A549 (cell line): ENCODE data around the gene MZT2A.
"Not testable (repeated sequence)": the region's sequence is repeated elsewhere in the genome, so short reads cannot be mapped to it uniquely, and the experiment has no call there.

Experiments
- MAZ ChIP-seq: fragments of 150-350 bp; IDR thresholded peaks from 2 replicates; pipeline ENCODE4 v1.6.1; 2014; ENCODE audit warnings: antibody characterized with exemption, low read depth, low read length, borderline replicate concordance
- NFE2L2 ChIP-seq: fragments of 150-350 bp; conservative IDR thresholded peaks from 2 replicates; pipeline ENCODE4 v1.6.1; 2014; ENCODE audit warnings: low read length
- POLR2A ChIP-seq: IDR thresholded peaks from 2 replicates; pipeline ENCODE4 v1.6.1; 2012; ENCODE audit warnings: mild to moderate bottlenecking, low read length
- POLR2AphosphoS2 ChIP-seq: conservative IDR thresholded peaks from 2 replicates; pipeline ENCODE4 v1.6.1; 2012; ENCODE audit warnings: low read length, improper control_type of control experiment, inconsistent platforms
- SMC3 ChIP-seq: fragments of >200 bp; sonication (Bioruptor Twin); formaldehyde crosslinking; IDR thresholded peaks from 3 replicates; pipeline ENCODE4 v1.6.1; 2018; ENCODE audit warnings: inconsistent platforms
- SREBF2 ChIP-seq: fragments of 450-650 bp; IDR thresholded peaks from 2 replicates; pipeline ENCODE4 v1.6.1; 2014; ENCODE audit warnings: mild to moderate bottlenecking, moderate library complexity
- TP53 ChIP-seq: fragments of 250-450 bp; sonication (Bioruptor Pico); IDR thresholded peaks from 2 replicates; pipeline ENCODE4 v1.5.0; 2021; ENCODE audit warnings: mild to moderate bottlenecking, moderate library complexity
- USF2 ChIP-seq: fragments of 450-650 bp; IDR thresholded peaks from 2 replicates; pipeline ENCODE4 v1.6.1; 2014; ENCODE audit warnings: antibody characterized with exemption
- TF ChIP-seq, protein P1 (sequence below): fragments of >200 bp; sonication (Bioruptor Twin); formaldehyde crosslinking; IDR thresholded peaks from 3 replicates; pipeline ENCODE4 v1.5.1; 2016
- TF ChIP-seq, protein P2 (sequence below): fragments of 250-450 bp; sonication (Bioruptor Pico); IDR thresholded peaks from 2 replicates; pipeline ENCODE4 v1.5.0; 2020; ENCODE audit warnings: low read depth, mild to moderate bottlenecking, moderate library complexity

- TF ChIP-seq, protein P1, sequence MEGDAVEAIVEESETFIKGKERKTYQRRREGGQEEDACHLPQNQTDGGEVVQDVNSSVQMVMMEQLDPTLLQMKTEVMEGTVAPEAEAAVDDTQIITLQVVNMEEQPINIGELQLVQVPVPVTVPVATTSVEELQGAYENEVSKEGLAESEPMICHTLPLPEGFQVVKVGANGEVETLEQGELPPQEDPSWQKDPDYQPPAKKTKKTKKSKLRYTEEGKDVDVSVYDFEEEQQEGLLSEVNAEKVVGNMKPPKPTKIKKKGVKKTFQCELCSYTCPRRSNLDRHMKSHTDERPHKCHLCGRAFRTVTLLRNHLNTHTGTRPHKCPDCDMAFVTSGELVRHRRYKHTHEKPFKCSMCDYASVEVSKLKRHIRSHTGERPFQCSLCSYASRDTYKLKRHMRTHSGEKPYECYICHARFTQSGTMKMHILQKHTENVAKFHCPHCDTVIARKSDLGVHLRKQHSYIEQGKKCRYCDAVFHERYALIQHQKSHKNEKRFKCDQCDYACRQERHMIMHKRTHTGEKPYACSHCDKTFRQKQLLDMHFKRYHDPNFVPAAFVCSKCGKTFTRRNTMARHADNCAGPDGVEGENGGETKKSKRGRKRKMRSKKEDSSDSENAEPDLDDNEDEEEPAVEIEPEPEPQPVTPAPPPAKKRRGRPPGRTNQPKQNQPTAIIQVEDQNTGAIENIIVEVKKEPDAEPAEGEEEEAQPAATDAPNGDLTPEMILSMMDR: not testable (repeated sequence)
- TF ChIP-seq POLR2A; SREBF2; MAZ; USF2; NFE2L2; SMC3; TP53 (CRISPR knock-in tag); POLR2AphosphoS2: not testable (repeated sequence)
- TF ChIP-seq, protein P2, sequence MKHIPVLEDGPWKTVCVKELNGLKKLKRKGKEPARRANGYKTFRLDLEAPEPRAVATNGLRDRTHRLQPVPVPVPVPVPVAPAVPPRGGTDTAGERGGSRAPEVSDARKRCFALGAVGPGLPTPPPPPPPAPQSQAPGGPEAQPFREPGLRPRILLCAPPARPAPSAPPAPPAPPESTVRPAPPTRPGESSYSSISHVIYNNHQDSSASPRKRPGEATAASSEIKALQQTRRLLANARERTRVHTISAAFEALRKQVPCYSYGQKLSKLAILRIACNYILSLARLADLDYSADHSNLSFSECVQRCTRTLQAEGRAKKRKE (CRISPR knock-in tag): not testable (repeated sequence)
Measured at GRCh38 chr2:131484906-131485460, 7.2 kb downstream of the MZT2A start.
